Measurements from ENCODE around the gene OXSM.

The OXSM gene

DNA sequence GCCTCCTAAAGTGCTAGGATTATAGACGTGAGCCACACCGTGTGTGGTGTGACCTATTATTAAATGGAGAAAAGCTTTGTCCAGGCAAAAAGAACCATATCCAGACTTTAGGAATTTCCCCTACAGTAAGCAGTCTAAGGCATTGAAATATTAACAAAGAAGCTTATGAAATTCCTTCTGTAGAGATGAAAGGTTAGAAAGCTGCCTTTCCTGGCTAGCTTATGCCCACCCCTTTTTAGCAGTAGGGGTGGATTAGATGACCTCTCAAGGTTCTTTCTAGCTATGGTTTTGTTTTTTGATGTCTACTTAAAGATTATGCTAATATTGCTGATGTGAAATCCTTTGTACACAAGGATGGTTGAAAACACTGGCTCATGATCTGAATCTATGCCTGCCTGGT is 13.9 kb downstream of the OXSM start:
- no peak overlapping the region for H2AFZ ChIP-seq (ENCODE audit: low read length, unreplicated experiment)

DNA sequence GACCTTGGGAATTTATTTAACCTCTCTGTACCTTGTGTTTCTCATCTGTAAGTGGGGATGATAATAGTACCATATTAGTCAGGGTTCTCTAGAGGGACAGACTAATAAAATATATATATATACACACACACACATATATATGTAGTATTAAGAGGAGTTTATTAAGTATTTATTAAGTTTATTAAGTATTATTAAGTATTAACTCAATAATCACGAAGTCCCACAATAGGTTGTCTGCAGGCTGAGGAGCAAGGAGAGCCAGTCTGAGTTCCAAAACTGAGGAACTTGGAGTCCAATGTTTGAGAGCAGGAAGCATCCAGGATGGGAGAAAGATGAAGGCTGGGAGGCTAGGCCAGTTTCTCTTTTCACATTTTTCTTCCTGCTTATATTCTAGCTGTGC is 14.8 kb downstream of the OXSM start:
- no peak overlapping the region for H3K4me3 ChIP-seq (ENCODE audit: low read depth, low read length)
- no peaks in the 10 kb centered on the region for H3K79me2 ChIP-seq (ENCODE audit: control insufficient read depth, insufficient read depth, low read length, unreplicated experiment)
- H3K36me3 ChIP-seq (ENCODE audit: insufficient read depth, low read length): no peaks in the 10 kb centered on the region
- no peak overlapping the region for H3K27ac ChIP-seq (ENCODE audit: low read depth, low read length)
- H2AFZ ChIP-seq (ENCODE audit: low read length, unreplicated experiment): no peak overlapping the region
- 0 out of 2 replicates have a peak, but pooled peaks cover 10% of the 10 kb centered on the region for H3K27me3 ChIP-seq (ENCODE audit: insufficient read depth, low read length)
- no peaks in the 10 kb centered on the region for H3K4me1 ChIP-seq (ENCODE audit: control insufficient read depth, insufficient read depth, low read length, unreplicated experiment)

More for the DNA sequence above, 13.9 kb downstream of the OXSM start:
- Histone ChIP-seq H3K79me2 (ENCODE audit: control insufficient read depth, insufficient read depth, low read length, unreplicated experiment) (no peaks in the 10 kb centered on the region), H3K36me3 (ENCODE audit: insufficient read depth, low read length) (no peaks in the 10 kb centered on the region), H3K27ac (ENCODE audit: low read depth, low read length) (no peak overlapping the region), H3K4me1 (ENCODE audit: control insufficient read depth, insufficient read depth, low read length, unreplicated experiment) (no peaks in the 10 kb centered on the region), H3K4me3 (ENCODE audit: low read depth, low read length) (no peak overlapping the region), H3K27me3 (ENCODE audit: insufficient read depth, low read length) (0 out of 2 replicates have a peak, but pooled peaks cover 4% of the 10 kb centered on the region)

DNA sequence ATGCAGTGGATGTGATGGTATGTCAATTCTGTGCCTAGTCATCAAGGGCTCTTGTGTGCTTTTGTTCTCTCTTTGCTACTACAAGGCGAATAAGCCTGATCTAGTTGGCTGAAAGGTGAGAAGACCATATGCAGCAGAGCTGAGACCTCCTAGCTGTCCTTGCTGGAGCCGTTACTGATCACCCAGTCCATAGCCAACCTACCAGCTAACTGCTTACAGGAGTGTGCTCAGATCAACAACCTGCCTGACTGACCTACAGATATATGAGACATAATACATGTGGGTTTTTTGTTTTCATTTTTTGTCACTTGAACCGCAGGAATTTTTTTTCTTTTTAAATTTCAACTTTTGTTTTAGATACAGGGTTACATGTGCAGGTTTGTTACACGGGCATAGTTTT is 22.8 kb downstream of the OXSM start:
- no peak overlapping the region for H2AFZ ChIP-seq (ENCODE audit: low read length, unreplicated experiment)
- no peaks in the 10 kb centered on the region for H3K4me1 ChIP-seq (ENCODE audit: control insufficient read depth, insufficient read depth, low read length, unreplicated experiment)
- no peaks in the 10 kb centered on the region for H3K79me2 ChIP-seq (ENCODE audit: control insufficient read depth, insufficient read depth, low read length, unreplicated experiment)
- no peaks in the 10 kb centered on the region for H3K36me3 ChIP-seq (ENCODE audit: insufficient read depth, low read length)
- H3K27ac ChIP-seq (ENCODE audit: low read depth, low read length): no peak overlapping the region
- H3K27me3 ChIP-seq (ENCODE audit: insufficient read depth, low read length): peaks cover 7% of the 10 kb centered on the region; the same call in 1 of the 2 replicates
- no peak overlapping the region for H3K4me3 ChIP-seq (ENCODE audit: low read depth, low read length)

DNA sequence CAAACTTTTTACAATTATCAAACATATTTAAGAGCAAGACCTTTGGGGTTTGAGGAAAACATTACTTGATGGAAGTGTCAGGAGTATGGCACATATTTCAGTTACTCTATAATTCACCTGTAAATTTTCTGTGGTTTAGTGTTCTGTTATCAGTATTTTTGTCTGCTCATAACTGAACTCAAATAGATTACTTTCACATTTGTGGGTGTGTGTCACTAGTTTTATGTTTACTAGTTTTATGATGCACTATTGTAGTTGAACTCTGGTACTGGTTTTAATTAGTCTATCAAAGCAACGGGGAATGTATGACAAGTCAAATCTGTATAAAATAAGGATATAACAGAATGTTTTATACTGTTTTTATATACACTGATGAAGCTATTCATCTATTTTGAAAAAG is 27.2 kb downstream of the OXSM start:
- Histone ChIP-seq H3K27ac (ENCODE audit: low read depth, low read length) (no peak overlapping the region), H3K27me3 (ENCODE audit: insufficient read depth, low read length) (no peaks in the 10 kb centered on the region), H3K79me2 (ENCODE audit: control insufficient read depth, insufficient read depth, low read length, unreplicated experiment) (no peaks in the 10 kb centered on the region), H3K4me3 (ENCODE audit: low read depth, low read length) (no peak overlapping the region), H2AFZ (ENCODE audit: low read length, unreplicated experiment) (no peak overlapping the region), H3K36me3 (ENCODE audit: insufficient read depth, low read length) (no peaks in the 10 kb centered on the region), H3K4me1 (ENCODE audit: control insufficient read depth, insufficient read depth, low read length, unreplicated experiment) (peaks cover 16% of the 10 kb centered on the region)

DNA sequence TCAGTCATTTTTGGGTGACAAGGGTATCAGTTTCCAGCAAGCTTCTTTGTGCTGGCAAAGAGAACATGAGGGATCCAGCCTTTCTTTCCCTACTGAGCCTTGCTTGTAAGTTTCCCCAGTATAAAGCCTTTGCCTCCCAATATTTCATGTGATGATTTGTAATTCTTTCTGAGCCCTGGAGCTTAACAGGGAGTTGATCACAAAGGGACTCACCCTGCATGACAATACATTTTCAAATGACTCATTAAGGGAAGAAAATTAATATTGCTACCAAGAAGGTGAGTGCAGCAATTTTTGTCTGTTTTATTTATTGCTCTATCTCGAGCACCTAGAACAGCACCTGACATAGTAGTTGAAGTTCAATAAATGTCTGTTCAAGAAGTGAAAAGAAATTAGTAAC is 27.7 kb downstream of the OXSM start:
- peaks cover 16% of the 10 kb centered on the region for H3K4me1 ChIP-seq (ENCODE audit: control insufficient read depth, insufficient read depth, low read length, unreplicated experiment)
- H2AFZ ChIP-seq (ENCODE audit: low read length, unreplicated experiment): no peak overlapping the region
- H3K4me3 ChIP-seq (ENCODE audit: low read depth, low read length): no peak overlapping the region
- H3K27me3 ChIP-seq (ENCODE audit: insufficient read depth, low read length): no peaks in the 10 kb centered on the region
- no peaks in the 10 kb centered on the region for H3K36me3 ChIP-seq (ENCODE audit: insufficient read depth, low read length)
- no peaks in the 10 kb centered on the region for H3K79me2 ChIP-seq (ENCODE audit: control insufficient read depth, insufficient read depth, low read length, unreplicated experiment)
- no peak overlapping the region for H3K27ac ChIP-seq (ENCODE audit: low read depth, low read length)

DNA sequence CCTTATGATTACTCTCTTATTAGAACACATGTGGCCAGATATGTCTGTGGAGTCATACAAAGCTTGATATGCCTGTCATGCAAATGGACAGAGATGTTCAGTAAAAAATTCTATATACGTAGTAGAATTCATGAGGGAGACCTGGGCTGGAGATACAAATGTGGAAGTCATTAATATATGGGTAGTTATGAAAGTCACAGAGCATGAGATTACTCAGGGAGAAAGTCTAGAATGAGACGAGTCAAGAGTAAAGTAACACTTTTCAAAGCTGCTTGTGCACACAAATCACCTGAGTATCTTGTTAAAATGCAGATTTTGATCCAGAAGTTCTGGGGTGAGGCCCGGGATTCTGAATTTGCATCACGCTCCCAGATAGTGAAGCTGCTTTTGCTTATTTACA is 28.4 kb downstream of the OXSM start:
- no peaks in the 10 kb centered on the region for H3K27me3 ChIP-seq (ENCODE audit: insufficient read depth, low read length)
- H2AFZ ChIP-seq (ENCODE audit: low read length, unreplicated experiment): no peak overlapping the region
- no peak overlapping the region for H3K4me3 ChIP-seq (ENCODE audit: low read depth, low read length)
- H3K79me2 ChIP-seq (ENCODE audit: control insufficient read depth, insufficient read depth, low read length, unreplicated experiment): no peaks in the 10 kb centered on the region
- peaks cover 16% of the 10 kb centered on the region for H3K4me1 ChIP-seq (ENCODE audit: control insufficient read depth, insufficient read depth, low read length, unreplicated experiment)
- H3K36me3 ChIP-seq (ENCODE audit: insufficient read depth, low read length): no peaks in the 10 kb centered on the region
- no peak overlapping the region for H3K27ac ChIP-seq (ENCODE audit: low read depth, low read length)

DNA sequence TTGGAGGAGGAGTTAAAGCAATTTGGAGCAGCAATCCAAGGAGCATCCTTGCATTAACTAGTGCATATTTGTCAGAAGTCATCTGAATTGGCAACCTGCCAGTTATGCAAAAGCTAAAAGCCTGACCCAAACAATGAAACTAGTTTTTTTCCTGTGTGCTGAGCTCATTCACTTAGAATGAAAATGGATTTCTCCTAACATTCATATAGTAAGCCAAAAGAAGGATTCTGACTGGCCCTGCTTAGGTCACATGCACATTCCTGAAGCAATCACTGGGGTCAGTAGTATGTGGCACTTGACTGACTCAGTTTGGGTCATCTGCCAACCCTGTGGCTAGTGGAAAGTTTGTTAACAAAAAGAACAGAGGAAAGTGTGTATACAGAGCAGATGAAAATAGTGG is 30.5 kb downstream of the OXSM start:
- Histone ChIP-seq H3K79me2 (ENCODE audit: control insufficient read depth, insufficient read depth, low read length, unreplicated experiment) (no peaks in the 10 kb centered on the region), H3K27me3 (ENCODE audit: insufficient read depth, low read length) (no peaks in the 10 kb centered on the region), H2AFZ (ENCODE audit: low read length, unreplicated experiment) (peak overlapping the region; percentile 61), H3K4me3 (ENCODE audit: low read depth, low read length) (no peak overlapping the region), H3K4me1 (ENCODE audit: control insufficient read depth, insufficient read depth, low read length, unreplicated experiment) (peaks cover 16% of the 10 kb centered on the region), H3K27ac (ENCODE audit: low read depth, low read length) (peak overlapping the region; percentile 75), H3K36me3 (ENCODE audit: insufficient read depth, low read length) (no peaks in the 10 kb centered on the region)

DNA sequence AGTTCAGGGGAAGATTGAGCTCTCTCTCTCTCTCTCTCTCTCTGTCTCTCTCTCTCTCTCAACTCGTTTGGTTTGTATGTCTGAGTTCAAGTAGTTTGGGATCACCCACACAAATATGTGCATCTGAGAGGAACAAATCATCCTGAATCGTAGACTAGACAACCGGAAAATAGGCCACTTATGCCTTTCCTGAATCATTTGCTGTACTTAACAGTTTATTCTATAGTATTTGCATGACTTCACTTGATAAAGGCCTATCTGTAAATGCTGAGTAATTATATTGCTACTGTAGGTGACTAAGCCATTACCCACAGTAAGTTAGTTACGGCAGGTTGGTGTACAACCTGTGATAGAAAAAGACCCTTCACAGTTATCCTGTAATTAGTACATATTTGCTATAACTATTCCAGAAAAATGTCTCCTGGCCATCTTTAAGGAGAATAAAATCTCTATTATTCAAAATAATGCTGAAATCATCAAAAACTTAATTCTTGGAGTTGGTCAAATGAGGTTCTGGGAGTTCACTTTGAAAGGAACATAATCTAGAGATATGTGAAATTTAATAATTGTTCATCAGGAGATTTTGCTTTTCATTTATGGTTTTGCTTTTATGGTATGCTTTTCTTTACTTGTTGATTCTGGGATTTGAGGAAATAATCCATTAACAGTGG is 31.1 kb downstream of the OXSM start:
- Histone ChIP-seq H3K79me2 (ENCODE audit: control insufficient read depth, insufficient read depth, low read length, unreplicated experiment) (no peaks in the 10 kb centered on the region), H2AFZ (ENCODE audit: low read length, unreplicated experiment) (peak overlapping the region; percentile 61), H3K27me3 (ENCODE audit: insufficient read depth, low read length) (no peaks in the 10 kb centered on the region), H3K27ac (ENCODE audit: low read depth, low read length) (peak overlapping the region; percentile 75), H3K4me3 (ENCODE audit: low read depth, low read length) (0 out of 2 replicates have a peak overlapping the region, but pooled peaks have one; percentile 13), H3K4me1 (ENCODE audit: control insufficient read depth, insufficient read depth, low read length, unreplicated experiment) (peaks cover 16% of the 10 kb centered on the region), H3K36me3 (ENCODE audit: insufficient read depth, low read length) (no peaks in the 10 kb centered on the region)

DNA sequence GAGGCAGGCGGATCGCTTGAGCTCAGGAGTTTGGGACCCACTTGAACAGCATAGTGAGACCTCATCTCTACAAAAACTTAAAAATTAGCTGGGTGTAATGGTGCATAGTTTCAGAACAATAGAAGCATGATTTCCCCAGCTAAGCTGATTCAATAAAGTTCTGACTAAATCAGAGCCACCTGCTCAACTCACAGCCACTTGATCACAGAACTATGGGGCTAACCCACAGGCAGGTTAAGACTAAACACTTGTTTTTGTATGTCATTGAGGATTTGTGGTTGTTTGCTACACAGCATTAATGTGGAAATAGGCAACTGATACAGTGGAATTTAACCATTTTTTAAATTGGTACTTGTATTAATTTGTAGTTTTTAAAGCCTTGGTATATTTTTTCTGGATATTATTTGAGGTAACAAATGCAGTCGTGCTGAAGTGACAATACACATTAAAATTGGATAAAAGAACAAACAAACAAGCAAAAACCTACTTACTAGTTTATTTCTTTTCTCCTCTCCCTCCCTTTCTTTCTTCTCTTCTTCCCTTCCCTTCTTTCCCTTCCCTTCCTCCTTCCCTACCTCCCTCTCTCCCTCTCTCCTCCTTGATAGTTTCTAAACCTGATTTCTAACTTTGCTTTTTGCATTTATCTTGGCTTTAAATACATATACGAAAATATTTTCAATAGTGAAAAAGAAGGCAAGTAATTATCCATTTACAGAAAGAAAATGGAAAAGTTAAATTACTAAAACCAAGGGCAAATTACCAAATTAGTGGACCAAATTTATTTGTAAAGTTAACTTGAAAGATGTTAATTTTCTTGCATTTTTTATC is 32.1 kb downstream of the OXSM start:
- Histone ChIP-seq H3K27me3 (ENCODE audit: insufficient read depth, low read length) (no peaks in the 10 kb centered on the region), H3K4me3 (ENCODE audit: low read depth, low read length) (no peak overlapping the region), H2AFZ (ENCODE audit: low read length, unreplicated experiment) (no peak overlapping the region), H3K36me3 (ENCODE audit: insufficient read depth, low read length) (no peaks in the 10 kb centered on the region), H3K27ac (ENCODE audit: low read depth, low read length) (no peak overlapping the region), H3K79me2 (ENCODE audit: control insufficient read depth, insufficient read depth, low read length, unreplicated experiment) (no peaks in the 10 kb centered on the region), H3K4me1 (ENCODE audit: control insufficient read depth, insufficient read depth, low read length, unreplicated experiment) (peaks cover 16% of the 10 kb centered on the region)

DNA sequence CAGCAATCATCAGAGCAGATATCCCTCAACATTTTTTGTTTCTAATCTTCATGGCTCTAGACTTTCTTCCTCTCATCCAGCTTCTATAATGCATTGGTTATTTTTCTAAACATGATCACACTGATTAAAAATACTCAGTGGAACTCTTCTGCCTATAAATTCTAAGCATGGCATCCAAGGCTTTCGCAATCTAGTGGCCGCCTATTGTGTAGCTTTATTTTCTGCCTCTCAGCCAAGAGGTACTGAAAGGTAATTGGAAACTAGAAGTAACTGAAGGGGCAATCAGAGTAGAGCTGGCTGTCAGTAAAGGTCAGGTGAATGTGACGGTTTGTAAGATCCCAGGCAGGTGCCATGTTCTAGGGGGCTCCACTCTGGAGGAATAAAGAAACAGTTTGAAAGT is 33.4 kb downstream of the OXSM start:
- Histone ChIP-seq H3K4me3 (ENCODE audit: low read depth, low read length) (no peak overlapping the region), H2AFZ (ENCODE audit: low read length, unreplicated experiment) (no peak overlapping the region), H3K79me2 (ENCODE audit: control insufficient read depth, insufficient read depth, low read length, unreplicated experiment) (no peaks in the 10 kb centered on the region), H3K36me3 (ENCODE audit: insufficient read depth, low read length) (no peaks in the 10 kb centered on the region), H3K27me3 (ENCODE audit: insufficient read depth, low read length) (0 out of 2 replicates have a peak, but pooled peaks cover 3% of the 10 kb centered on the region), H3K4me1 (ENCODE audit: control insufficient read depth, insufficient read depth, low read length, unreplicated experiment) (peaks cover 16% of the 10 kb centered on the region), H3K27ac (ENCODE audit: low read depth, low read length) (no peak overlapping the region)

DNA sequence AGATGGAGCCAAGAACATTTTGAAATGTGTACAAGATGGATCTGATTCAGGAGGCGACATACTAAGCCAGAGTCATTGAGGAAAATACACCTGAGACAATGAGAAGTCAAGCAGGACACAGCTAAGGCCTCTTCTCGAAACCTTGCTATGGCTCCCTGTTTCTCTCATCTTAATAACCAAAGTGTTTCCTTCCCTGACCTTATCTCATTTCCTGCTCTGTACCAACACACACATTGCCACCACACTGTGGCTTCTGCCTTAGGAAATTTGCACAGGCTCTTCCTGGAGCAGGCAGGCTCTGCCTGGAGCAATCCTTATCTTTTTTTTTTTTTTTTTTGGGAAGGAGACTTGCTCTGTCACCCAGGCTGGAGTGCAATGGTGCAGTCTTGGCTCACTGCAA is 36.6 kb downstream of the OXSM start:
- no peaks in the 10 kb centered on the region for H3K36me3 ChIP-seq (ENCODE audit: insufficient read depth, low read length)
- H3K4me3 ChIP-seq (ENCODE audit: low read depth, low read length): no peak overlapping the region
- 0 out of 2 replicates have a peak, but pooled peaks cover 3% of the 10 kb centered on the region for H3K27me3 ChIP-seq (ENCODE audit: insufficient read depth, low read length)
- H3K4me1 ChIP-seq (ENCODE audit: control insufficient read depth, insufficient read depth, low read length, unreplicated experiment): peaks cover 3% of the 10 kb centered on the region
- no peaks in the 10 kb centered on the region for H3K79me2 ChIP-seq (ENCODE audit: control insufficient read depth, insufficient read depth, low read length, unreplicated experiment)
- H2AFZ ChIP-seq (ENCODE audit: low read length, unreplicated experiment): no peak overlapping the region
- H3K27ac ChIP-seq (ENCODE audit: low read depth, low read length): no peak overlapping the region
